GM12872 (cell line): ENCODE measurements around the gene RGL1.

Experiments
- CTCF ChIP-seq: IDR thresholded peaks from 3 replicates; pipeline ENCODE4 v1.5.1; 2011; ENCODE audit warnings: low read depth, mild to moderate bottlenecking, low read length, moderate library complexity; ENCODE audit not compliant: insufficient read depth

The RGL1 gene

GRCh38 chr1:183958958-183959357 is 154.0 kb downstream of the RGL1 start:
- no peak for TF ChIP-seq CTCF

GRCh38 chr1:183961132-183961531 is 156.2 kb downstream of the RGL1 start:
- TF ChIP-seq CTCF: no peak

GRCh38 chr1:183962903-183963302 is 158.0 kb downstream of the RGL1 start:
- TF ChIP-seq CTCF: no peak

- no peak for TF ChIP-seq CTCF
Observed at GRCh38 chr1:183965726-183966125, 160.8 kb downstream of the RGL1 start.

GRCh38 chr1:183966487-183966886 is 161.6 kb downstream of the RGL1 start:
- TF ChIP-seq CTCF: no peak

- no peak for TF ChIP-seq CTCF
Observed at GRCh38 chr1:183967914-183968313, 163.0 kb downstream of the RGL1 start.

GRCh38 chr1:183968386-183968785 is 163.5 kb downstream of the RGL1 start:
- TF ChIP-seq CTCF: no peak
